ENCODE measurements around the gene ZFYVE1.
"Not testable (repeated sequence)": the region's sequence is repeated elsewhere in the genome, so short reads cannot be mapped to it uniquely, and the experiment has no call there.

ZFYVE1 gene

GRCh38 chr14:72956741-72957140 lies 70.2 kb downstream of the ZFYVE1 start:
- DNase-seq: not testable (repeated sequence)

DNA sequence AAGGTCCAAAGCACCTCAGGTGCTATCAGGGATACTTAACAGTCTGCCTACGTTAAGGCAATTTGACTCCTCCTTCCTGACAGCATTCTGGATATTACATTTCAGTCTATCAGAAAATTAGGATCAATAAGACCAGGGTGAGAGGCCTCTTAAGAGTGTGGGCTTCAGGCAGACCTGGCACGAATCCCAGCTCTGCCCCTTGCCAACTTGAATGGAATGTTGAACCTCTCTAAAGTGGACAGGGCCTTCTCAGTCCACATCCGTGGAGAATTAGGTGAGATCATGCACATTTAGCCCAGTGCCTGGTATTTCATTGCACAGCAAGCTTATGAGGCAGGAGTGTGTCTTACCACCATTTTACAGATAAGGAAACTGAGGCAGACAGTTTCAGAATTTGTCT lies 74.7 kb downstream of the ZFYVE1 start:
- no peak for DNase-seq

GRCh38 chr14:72948481-72949138 lies 78.3 kb downstream of the ZFYVE1 start:
- DNase-seq: peak; percentile 37 to 67 (median 62)

GRCh38 chr14:72947366-72948160 lies 79.3 kb downstream of the ZFYVE1 start:
- no peak for DNase-seq

DNA sequence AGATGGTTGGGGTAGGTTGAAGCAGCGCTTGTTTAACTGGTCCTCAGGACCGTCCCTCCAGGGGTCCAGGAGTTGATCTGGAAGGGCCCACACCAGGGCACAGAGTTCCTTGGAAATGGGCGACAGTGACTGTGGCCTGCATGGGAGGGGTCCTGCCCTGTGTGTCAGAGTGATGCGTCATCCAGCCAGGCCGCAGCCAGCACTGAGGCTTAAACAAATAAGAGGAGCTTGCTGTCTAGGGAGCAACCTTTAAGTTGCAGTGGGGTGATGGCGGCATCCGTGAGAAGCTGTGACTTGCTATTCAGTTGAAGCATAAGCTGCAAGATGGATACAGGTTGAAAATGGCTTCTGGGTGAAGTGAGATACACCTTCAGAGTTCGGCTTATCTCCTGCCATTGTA lies 80.4 kb downstream of the ZFYVE1 start:
- DNase-seq: no peak

DNA sequence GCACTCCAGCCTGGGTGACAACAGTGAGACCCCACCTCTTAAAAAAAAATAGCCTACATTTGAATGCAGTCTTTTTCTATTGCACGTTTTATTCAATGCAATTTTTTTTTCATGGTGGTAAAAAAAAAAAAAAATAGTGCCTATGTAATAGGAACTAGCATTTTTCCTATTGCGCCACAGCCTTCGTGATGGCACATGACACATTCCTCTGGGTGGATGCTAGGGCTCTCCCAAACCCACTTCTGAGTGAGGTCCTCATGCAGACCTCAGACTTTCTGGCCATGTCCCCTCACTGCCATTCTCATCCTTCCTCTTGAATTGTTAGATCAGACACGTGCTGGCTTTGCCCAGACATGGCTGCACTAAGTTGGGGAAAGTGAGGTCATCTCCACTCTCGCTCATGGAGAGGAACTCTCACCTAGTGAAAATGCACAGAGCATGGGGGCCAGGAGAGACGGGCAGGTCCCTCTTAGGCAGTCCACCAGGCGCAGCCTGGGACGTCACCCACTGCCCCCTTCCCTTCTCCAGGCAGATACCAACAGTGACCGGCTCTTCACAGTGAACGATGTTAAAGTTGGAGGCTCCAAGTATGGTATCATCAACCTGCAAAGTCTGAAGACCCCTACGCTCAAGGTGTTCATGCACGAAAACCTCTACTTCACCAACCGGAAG lies 81.4 kb downstream of the ZFYVE1 start:
- no peak for DNase-seq

DNA sequence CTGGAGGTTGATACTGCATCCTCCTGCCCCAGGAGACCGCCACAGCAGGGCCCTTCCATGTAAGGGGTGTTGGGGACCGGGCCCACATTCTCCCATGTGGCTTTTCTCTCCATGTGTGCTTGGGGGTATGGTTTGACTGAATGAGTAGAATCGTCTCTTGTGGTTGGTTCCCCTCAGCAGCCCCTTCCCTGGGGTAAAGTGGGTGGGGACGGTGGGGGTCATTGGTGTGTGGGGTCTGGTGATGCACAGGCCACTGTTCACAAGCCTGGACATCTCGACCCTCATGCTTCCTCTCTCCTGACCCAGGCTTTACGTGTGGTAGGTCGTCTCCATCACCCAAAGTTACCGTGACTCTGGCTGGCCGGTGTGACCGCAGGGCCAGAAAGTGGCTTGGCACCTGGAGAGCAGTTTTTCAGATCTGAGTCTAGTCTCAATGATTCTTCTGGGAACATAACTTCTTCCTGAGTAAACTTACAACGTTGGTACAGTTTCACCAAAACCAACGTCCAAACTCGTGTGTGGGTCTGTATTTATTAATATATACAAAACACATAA lies 83.0 kb downstream of the ZFYVE1 start:
- no peak for DNase-seq

DNA sequence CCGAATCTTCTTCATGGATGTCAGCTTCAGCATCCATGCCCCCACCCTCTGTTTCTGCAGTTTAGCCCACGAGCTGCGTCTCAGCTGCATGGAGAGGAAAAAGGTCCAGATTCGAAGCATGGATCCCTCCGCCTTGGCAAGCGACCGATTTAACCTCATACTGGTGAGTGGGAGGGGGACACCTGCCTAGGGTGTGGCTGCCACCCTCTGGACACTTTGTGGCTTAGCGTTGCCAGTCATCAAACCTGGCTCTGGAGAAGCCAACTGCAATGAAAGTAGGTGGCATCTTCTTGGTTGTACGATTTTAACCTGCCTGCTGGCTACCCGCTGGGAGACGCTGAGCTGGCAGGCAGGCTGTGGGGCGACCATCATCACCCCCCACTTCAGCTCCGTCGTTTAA lies 84.0 kb downstream of the ZFYVE1 start:
- DNase-seq: no peak

- no peak for DNase-seq
These were observed 85.5 kb downstream of the ZFYVE1 start for GRCh38 chr14:72941286-72941985.

DNA sequence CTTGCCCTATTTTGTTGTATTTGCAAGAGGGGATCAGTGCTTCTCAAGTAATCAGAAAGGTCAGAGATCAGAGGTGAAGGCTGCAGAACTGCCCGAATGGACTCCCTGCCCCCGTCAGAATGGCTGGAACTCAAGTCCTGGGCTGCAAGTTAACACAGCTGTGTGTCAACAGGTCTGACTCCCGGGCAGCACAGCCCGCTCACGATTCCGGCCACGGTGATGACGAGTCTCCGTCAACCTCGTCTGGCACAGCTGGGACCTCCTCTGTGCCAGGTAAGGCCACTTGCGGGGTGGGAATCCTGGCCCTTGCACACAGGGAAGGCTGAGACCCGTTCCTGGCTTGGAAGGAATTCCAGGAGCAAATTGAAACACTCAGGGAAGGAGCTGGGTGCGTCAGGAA lies 87.3 kb downstream of the ZFYVE1 start:
- no peak for DNase-seq

DNA sequence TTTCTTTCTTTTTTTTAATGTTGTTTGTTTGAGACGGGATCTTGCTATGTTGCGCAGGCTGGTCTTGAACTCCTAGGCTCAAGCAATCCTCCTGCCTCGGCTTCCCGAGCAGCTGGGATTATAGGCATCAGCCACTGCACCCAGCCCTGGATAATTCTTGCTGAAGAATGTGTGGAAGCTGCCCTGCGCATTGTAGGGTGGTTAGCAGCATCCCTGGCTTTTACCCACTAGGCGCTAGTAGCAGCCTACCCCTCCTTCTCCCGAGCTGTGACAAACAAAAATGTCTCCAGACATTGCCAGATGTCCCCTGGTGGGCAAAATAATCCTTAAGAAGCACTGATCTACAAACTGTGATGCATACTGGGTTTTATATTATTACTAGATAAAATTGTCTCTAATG lies 94.0 kb downstream of the ZFYVE1 start:
- no peak for DNase-seq

GRCh38 chr14:72929316-72930080 lies 97.4 kb downstream of the ZFYVE1 start:
- DNase-seq: no peak

DNA sequence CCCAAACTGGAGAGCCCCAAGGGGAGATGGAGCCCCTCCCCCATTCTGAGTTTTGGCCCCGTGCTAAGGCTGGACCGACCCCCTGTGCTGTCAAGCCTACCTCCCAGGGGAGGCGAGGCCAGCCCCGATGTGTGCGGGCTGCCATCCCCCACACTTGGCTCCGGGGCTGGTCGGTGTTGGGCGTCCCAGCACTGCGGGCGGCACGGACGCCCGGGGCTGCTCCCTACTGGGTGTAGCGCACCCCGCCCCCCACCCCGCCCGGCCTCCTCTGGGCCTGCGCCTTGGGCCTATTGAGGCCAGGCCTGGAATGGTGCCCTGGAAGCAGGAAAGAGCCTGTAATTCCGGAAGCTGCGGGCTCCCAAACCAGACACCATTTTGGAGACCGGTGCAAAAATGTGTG lies 98.0 kb downstream of the ZFYVE1 start:
- no peak for DNase-seq

DNA sequence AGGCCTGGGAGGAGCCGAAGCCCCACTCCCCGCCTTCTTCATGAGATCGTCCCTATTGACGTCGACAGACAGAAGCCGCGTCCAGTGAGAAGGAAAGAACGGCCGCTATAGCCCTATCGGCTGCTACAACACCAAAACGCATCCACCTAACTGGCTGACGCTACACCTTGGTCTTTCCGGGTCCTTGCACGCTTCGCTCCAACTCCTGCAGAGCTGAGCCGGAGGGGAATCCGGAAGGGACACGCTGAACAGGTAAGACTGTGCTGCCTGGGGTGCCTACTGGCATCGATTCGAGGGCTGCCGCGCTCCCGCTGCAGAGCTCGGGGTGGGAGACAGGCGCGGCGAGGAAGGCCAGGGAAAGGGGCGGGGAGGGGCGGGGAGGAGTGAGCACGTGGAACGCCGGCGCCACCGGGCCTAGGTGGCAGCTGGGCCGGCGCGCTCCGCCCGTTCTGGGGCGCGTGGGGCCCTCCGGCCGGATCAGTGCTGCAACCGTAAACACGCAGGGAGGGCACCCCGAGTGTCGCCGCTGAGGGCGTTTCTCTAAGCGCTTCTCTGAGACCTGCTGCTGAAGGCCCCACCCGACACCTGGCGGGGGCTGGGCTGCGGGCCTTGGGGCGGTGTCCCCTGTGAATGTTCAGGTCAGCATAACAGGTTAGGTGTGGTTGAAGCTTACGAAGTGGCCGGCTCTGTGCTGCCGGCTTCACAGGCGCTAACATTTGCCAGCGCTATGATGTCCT lies 100.4 kb downstream of the ZFYVE1 start, which contains the start of gene DCAF4:
Gene DCAF4 (plus strand): TSS at position 173 of the 737 bp plus-strand sequence. CDS start 11,515 bp downstream, outside the sequence.
- peak; percentile 97 to 99 (median 99) for DNase-seq

- no peak for DNase-seq
These were observed 101.1 kb downstream of the ZFYVE1 start for GRCh38 chr14:72925815-72926291.

DNA sequence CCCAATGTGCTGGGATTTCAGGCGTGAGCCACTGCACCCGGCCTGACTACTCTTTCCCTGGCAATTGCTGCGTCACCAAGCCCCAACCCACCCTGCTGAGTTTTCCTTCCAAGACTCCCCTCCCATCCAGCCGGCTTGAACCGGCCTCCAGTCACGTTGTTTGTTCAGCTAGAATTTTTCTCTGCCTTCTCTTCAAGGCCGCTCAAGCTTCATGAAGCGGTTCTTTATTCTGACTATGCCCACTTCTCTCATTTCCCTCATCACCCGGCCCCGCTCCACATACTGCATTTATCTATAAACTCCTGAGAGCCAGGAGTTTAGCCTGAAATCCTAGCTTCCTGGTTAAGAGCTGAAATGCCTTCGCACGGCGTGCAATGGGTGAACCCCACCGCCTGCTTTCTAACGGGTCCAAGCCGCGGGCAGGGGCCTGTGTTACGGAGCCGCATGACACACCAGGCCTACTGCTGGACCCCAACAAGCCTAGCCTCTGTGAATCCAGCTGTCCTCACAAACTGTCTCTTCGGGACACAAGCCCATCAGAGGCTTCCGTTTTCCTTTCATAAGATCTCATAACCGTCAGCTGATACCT lies 101.6 kb downstream of the ZFYVE1 start:
- DNase-seq: no peak

- DNase-seq: peak in 2 of 3 experiments; percentile 21 to 34
These were observed 102.6 kb downstream of the ZFYVE1 start for GRCh38 chr14:72924337-72924736.

DNA sequence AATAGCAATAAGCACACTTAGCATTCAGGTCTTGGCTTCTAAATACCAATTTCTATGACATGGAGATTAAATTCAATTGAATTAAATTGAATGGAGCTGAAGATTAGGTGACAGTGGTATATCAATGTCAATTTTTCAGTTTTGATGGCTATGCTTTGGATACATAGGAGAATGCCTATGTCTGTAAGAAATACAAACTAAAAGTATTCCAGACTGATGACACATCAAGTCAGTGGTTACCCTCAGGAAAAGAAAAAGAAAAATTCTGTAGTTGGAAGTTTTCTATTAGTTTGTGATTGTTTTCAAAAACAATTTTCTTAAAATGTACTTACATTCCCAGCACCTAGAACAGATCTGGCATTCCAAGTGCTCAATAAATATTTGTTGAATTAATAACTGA lies 105.5 kb downstream of the ZFYVE1 start:
- no peak for DNase-seq

GRCh38 chr14:72920008-72920407 lies 106.9 kb downstream of the ZFYVE1 start:
- no peak for DNase-seq
